HG03469 (cell line): ENCODE data around the gene TNRC6B.
A peak's percentile ranks its signal among the peaks of the same experiment; 100 is the strongest.
"Not testable (repeated sequence)": the region's sequence is repeated elsewhere in the genome, so short reads cannot be mapped to it uniquely, and the experiment has no call there.

Experiments
- ATAC-seq: cut with Tn5 transposase; IDR thresholded peaks from one replicate; pipeline ENCODE4 v1.9.1; 2021; ENCODE audit warnings: mild to moderate bottlenecking, moderate library complexity, moderate number of reproducible peaks; ENCODE audit not compliant: unreplicated experiment

Gene TNRC6B

DNA sequence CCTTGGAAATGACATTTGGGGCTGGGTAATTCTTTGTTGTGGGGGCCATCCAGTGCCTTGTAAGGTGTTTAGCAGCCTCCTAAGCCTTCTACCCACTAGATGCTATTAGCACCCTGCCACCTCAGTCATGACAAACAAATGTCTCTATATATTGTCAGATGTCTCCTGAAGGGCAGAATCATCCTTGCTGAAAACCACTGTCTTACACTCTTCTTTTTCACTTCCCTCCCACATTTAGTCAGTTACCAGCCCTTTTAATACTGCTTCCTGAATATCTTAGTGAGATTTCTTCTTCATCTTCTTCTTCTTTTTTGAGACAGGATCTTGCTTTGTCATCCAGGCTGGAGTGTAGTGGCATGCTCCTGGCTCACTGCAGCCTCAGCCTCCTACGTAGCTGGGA lies 33.1 kb downstream of the TNRC6B start:
- peak; percentile 59 for ATAC-seq

DNA sequence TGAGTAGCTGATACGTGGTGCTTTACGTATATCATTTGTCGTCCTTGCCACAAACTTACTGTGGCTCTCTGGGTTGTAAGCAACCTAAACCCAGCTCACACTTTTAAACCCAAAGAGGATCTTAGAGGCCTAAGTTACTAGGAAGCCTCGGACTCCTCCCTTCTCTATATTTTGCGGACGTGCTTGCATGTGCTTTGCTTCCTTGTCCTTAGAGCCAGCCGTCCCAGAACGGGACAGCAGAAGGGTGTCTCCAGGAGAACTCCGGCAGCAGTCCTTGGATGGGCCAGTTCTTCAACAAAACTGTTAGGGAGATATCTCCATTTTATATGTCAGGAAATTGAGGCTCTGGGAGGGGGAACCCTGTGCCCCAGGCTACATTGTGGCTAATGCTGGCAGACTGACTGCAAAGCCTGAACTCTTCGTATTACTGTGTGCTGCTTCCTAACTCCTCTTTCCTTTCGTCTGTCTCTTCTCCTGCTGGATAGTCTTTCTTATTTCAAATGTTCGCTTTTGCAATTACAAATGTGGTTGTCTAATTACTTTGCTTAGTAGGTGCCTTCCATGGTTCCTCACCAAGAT lies 33.8 kb downstream of the TNRC6B start:
- ATAC-seq: no peak

GRCh38 chr22:40212121-40212520 lies 34.4 kb downstream of the TNRC6B start:
- no peak for ATAC-seq

DNA sequence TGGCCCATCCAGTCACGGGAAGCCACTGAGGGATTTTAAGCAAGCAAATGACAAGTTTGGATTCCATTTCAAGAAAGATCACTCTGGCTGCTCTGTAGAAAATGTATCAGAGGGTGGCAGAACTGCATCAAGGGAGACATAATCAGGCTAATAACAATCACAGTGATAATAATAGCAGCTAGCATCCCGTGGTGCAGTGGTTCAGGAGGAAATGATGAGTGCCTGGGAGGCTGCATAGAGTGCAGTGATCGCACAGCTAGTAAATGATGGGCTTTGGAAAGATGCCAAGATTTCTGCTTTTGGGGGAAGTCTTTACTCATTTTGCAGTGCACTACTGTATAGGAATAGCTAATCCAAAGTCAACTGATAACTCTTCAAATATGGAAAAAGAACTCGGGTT lies 35.8 kb downstream of the TNRC6B start:
- no peak for ATAC-seq

- no peak for ATAC-seq
These were observed 37.5 kb downstream of the TNRC6B start for GRCh38 chr22:40215266-40215665.

DNA sequence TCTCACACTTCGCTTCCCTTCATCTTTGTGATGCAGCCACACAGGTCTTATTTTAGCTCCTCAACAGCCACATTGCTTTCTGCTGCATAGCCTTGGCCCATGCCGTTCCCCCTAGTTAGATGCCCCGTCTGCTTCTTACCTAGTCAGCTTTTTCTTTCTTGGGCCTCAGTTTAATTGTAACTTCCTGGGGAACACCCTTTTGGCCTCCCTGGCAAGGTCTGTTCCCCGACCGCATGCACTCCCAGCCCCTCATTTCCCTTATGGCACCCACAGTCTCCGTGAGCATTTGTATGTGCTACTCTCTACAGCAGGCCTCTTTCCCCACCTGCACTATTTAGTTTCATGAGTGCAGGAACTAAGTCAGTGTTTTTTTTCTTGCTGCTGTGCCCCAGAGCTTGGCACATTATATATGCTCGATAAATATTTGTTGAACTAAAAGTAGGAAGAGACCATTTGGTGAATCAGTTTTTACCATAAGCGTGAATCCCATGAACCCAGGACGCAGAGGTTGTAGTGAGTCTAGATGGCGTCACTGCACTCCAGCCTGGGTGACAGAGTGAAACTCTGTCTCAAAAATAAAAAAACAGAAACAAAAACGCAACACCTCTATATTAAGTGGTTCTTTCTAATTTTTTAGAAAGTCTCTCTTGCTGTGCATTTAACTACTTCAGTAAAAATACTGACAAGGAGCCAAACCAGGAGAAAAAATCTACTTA lies 38.5 kb downstream of the TNRC6B start:
- ATAC-seq: no peak

- no peak for ATAC-seq
These were observed 40.4 kb downstream of the TNRC6B start for GRCh38 chr22:40218152-40218551.

DNA sequence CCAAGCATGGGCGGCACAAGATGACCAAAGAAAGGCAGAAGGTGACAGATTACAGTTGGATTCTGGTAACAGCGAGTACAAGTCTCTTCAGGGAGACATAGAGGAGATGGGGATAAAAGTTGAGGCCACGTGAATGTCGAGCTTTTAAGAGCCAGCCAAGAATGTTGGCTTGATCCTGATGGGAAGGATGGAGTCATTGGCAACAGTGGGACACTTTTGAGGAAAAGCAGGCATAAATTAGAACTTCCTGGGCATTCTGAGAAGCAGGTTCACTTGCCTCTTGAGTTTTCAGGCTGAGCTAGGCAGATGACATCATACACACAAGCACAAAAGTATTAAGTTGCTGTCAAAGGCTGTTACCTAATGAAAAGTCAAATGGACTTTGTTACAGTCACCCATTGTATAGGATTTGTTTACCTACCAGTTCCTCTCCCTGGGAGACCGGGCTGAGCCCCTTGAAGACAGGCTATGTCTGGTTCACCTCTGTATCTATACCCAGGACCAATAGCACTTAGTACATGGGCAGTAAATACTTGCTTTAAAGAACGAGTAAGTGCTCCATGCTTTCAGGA lies 41.1 kb downstream of the TNRC6B start:
- no peak for ATAC-seq

DNA sequence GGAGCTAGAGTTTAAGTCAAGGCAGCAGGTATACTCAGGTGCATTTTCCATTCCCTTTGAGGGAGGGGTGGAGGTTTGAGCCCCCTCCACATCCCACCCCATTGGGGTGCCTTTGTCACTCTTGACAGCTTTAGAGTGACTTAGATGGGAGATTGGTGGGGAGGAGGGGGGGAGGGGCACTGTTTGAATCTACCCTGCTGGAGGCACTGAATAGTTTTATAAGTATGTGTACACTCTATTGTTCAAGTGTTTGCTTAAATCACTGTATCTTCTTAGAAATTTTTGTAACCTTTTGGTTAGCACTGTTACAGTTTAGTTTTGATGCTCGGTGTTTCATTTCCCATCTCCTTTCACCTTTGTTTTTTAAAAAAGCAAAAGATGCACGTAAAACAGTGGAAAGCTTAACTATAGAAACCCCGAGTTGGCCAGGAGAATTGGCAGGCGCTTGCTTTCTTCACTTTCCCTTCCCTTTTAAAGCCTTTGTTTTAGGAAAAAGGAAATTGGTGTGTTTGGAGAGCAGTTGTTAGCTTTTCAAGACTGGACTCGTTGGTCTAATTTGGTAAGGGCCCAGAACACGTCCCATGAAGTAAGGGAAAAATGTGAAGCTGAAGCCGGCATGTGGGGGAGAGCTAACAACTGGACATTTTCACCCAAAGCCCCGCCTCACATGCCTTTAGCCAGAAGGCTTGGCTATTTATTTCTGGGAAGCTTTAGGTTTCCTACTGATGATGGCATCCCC lies 42.8 kb downstream of the TNRC6B start:
- ATAC-seq: no peak

- ATAC-seq: no peak
These were observed 43.3 kb downstream of the TNRC6B start for GRCh38 chr22:40221055-40221414.

DNA sequence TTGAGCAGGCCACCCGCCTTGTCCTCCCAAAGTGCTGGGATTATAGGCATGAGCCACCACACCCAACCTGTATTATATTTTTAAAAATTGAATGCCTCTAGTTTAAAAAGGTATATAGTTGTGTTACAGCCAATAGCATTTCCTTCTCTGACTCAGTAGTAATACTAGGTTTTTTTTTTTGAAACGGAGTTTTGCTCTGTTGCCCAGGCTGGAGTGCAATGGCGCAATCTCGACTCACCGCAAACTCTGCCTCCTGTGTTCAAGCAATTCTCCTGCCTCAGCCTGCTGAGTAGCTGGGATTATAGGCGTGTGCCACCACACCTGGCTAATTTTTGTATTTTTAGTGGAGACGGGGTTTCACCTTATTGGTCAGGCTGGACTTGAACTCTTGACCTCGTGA lies 45.3 kb downstream of the TNRC6B start:
- ATAC-seq: not testable (repeated sequence)

- no peak for ATAC-seq
These were observed 47.0 kb downstream of the TNRC6B start for GRCh38 chr22:40224702-40225101.

GRCh38 chr22:40226620-40227019 lies 48.9 kb downstream of the TNRC6B start:
- ATAC-seq: no peak

DNA sequence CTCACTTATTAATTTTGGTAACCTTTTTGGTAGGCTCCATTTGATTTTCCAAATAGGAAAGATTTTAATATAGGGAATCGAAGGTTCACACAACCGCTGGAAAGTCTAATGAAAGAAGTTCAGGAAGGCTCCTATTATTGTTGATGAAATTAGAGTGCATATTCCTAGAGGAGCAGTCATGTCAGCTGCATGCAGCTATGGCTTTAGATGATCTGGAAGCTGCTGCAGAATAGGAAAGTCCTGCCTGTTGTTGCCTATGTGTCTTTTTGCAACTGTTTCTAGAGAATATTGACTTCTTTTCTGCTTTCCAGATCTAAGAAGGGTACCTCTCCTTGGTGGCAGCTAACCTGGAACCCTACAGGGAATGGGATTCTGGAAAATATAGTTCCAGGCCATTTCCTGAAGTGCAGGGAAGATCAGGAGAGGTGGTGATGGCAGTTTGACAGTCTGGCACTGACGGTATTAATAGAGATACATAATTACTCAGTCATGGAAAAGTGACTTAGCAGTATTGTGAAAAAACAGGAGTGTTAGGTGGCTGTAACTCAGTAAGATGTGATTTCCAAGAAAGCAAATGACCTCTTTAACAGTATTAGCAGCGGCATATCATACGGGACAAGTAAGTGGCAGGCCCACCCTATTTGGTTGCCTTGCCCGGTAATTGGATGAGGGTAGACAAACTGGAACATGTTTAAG lies 54.0 kb downstream of the TNRC6B start:
- no peak for ATAC-seq

DNA sequence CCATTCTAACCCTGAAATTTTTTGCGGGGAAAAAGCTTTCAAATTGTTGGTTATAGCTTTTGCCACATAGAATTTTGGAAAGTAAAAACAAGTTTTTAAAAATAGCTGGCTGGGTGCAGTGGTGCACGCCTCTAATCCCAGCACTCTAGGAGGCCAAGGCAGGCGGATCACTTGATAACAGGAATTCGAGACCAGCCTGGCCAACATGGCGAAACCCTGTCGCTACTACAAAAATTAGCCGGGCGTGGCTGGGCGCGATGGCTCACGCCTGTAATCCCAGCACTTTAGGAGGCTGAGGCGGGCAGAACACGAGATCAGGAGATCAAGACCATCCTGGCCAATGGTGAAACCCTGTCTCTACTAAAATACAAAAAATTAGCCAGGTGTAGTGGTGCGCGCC lies 54.9 kb downstream of the TNRC6B start:
- no peak for ATAC-seq

DNA sequence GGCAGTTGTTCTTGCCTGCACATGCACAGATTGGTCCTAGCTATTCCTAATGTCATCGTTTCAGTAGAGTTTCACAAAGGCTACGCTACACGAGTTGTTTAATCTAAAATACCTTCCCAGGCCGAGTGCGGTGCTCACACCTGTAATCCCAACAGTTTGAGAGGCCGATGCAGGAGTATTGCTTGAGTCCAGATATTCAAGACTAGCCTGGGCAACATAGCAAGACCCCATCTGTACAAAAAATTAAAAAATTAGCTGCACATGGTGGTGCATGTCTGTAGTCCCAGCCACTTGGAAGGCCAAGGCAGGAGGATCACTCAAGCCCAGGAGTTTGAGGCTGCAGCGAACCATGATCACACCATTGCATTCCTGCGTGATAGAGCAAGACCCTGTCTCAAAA lies 56.2 kb downstream of the TNRC6B start:
- no peak for ATAC-seq

GRCh38 chr22:40234658-40235057 lies 56.9 kb downstream of the TNRC6B start:
- ATAC-seq: no peak

GRCh38 chr22:40235308-40235707 lies 57.6 kb downstream of the TNRC6B start:
- no peak for ATAC-seq

DNA sequence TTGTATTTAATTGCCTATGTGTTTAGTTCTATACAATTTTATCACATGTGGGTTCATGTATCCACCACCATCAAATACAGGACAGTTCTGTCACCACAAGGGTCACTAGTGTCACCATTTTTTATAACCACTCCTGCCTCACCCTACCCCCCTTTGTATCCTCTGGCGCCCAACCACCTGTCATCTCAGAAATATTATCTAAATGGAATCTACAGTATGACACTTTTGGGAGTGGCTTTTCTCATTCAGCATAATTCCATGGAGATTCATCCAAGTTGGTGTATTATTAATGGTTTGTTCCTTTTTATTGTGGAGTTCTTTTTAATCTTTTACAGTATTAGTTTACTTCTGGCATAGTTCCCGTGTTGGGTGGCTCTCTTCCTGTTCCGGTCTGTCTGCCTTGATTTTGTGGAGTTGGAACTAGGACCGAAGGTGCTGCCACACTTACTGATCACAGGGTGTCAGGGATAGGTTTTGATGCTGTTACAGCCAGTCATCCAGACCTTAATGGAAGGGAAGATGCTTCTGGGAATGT lies 58.5 kb downstream of the TNRC6B start:
- no peak for ATAC-seq

- no peak for ATAC-seq
These were observed 59.5 kb downstream of the TNRC6B start for GRCh38 chr22:40237241-40237640.

- no peak for ATAC-seq
These were observed 60.2 kb downstream of the TNRC6B start for GRCh38 chr22:40237788-40238424.
